Measurements from ENCODE around the gene RETREG3. TPM values are rescaled to one million over a fixed set of nuclear protein-coding genes. Genes with fewer than 3 reads are reported as not detected.

The RETREG3 gene
- total and polyA plus RNA-seq, 4 donors = 16.1 to 62.7 (median 44.5) TPM

DNA sequence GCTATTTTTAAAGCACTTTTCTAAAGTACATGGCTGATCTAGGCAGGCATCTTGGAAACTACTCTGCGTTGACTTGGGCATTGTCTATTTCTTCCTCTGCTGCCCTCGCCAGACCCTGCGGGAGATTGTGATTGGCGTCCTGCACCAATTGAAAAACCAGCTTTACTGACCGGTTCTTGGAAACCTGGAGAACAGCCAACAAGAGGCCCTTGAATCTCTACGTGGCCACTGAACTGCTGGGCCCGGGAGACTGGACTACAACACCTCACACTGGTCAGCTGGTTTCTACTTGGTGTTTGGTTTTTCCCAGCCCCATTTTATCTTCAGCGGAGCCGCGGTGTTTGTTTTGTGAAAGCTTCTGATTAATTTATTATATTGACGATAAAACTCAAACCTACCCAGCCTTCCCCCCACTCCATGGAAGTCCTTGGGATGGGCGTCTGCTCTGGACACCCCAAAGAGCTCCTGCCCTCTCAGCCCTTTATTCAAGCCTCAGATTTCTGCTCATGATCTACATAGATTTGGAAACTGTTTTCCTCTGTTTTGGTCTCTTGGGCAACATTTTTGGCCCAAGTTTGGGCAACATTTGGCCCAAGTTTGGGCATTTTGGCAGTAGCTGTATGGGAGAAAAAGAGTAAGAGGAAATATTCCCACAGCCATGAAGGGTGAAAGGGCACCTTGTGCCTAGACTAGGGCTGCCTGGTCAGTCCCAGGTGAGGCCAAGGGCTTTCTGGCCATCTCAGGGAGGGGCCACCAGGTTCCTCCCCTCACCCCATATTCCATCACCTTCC is 37.5 kb downstream of the RETREG3 start:
- H3K4me3 ChIP-seq = no peak overlapping the region
- no peaks in the 10 kb centered on the region for H3K27me3 ChIP-seq (ENCODE audit: control insufficient read depth in 3 of 3, insufficient read depth in 3 of 3, low read length in 2 of 3)
- H3K9me3 ChIP-seq (ENCODE audit: control insufficient read depth in 4 of 4, insufficient read depth in 3 of 4, low read length in 3 of 4) = no peaks in the 10 kb centered on the region
- ATAC-seq (ENCODE audit: insufficient read depth, low FRiP score) (no peak), DNase-seq (no peak)
- no peak overlapping the region for H3K9ac ChIP-seq (ENCODE audit: insufficient read depth in 1 of 2, low read length in 2 of 2)
- H3K36me3 ChIP-seq (ENCODE audit: control insufficient read depth in 4 of 4, insufficient read depth in 4 of 4, low read length in 4 of 4) = peaks cover 27 to 53% (median 42%) of the 10 kb centered on the region in 4 donors
- WGBS, 2 donors = 67 to 89% methylated on average over 12 of the region's 12 CpGs
- TF ChIP-seq, protein P1, sequence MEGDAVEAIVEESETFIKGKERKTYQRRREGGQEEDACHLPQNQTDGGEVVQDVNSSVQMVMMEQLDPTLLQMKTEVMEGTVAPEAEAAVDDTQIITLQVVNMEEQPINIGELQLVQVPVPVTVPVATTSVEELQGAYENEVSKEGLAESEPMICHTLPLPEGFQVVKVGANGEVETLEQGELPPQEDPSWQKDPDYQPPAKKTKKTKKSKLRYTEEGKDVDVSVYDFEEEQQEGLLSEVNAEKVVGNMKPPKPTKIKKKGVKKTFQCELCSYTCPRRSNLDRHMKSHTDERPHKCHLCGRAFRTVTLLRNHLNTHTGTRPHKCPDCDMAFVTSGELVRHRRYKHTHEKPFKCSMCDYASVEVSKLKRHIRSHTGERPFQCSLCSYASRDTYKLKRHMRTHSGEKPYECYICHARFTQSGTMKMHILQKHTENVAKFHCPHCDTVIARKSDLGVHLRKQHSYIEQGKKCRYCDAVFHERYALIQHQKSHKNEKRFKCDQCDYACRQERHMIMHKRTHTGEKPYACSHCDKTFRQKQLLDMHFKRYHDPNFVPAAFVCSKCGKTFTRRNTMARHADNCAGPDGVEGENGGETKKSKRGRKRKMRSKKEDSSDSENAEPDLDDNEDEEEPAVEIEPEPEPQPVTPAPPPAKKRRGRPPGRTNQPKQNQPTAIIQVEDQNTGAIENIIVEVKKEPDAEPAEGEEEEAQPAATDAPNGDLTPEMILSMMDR (IDR thresholded peaks at IDR 0.05; ENCODE audit: control extremely low read depth, extremely low read depth) = no peak
- peak overlapping the region in 1 of 2 donors; percentile 20 for H3K27ac ChIP-seq (ENCODE audit: low read depth in 1 of 2, low read length in 1 of 2)
- peaks cover 0 to 17% (median 2%) of the 10 kb centered on the region in 5 donors for H3K4me1 ChIP-seq (ENCODE audit: control insufficient read depth in 5 of 5, insufficient read depth in 5 of 5, low read length in 5 of 5)

DNA sequence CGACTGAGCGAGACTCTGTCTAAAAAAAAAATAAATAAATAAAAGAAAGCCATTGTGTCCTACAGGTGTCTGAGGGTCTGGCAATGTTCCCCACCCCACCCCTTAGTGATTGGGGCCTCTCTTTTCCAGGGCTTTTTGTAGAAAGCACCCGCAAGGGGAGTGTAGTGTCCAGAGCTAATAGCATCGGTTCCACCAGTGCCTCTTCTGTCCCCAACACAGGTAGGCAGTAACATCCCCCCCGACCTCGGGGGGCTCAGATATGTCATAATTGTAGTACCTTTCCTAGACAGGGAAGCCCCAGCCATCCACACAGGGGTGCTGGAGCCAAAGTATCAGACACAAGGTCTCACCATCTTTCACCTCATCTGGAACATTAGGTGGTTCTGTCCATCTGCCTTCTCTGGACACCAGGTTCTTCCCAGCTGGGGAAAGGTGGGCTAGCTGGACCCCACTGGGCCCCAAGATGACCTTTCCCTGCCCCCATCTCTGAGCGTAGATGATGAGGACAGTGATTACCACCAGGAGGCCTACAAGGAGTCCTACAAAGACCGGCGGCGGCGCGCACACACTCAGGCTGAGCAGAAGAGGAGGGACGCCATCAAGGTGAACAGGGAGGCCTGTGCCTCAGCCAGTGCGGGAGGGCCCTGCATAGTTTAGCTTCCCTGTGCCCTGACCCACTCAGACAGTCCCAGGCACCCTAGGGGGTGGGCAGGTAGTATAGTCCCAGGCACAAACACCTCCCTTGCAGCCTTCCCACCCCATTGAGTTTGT is 40.6 kb downstream of the RETREG3 start:
- ATAC-seq (ENCODE audit: insufficient read depth, low FRiP score) (no peak), DNase-seq (no peak)
- Histone ChIP-seq H3K27me3 (ENCODE audit: control insufficient read depth in 3 of 3, insufficient read depth in 3 of 3, low read length in 2 of 3) (no peaks in the 10 kb centered on the region), H3K4me1 (ENCODE audit: control insufficient read depth in 5 of 5, insufficient read depth in 5 of 5, low read length in 5 of 5) (peaks cover 0 to 19% (median 10%) of the 10 kb centered on the region in 5 donors), H3K27ac (ENCODE audit: low read depth in 1 of 2, low read length in 1 of 2) (peak overlapping the region in 1 of 2 donors; percentile 9), H3K9ac (ENCODE audit: insufficient read depth in 1 of 2, low read length in 2 of 2) (no peak overlapping the region), H3K36me3 (ENCODE audit: control insufficient read depth in 4 of 4, insufficient read depth in 4 of 4, low read length in 4 of 4) (peaks cover 23 to 58% (median 55%) of the 10 kb centered on the region in 4 donors), H3K4me3 (no peak overlapping the region), H3K9me3 (ENCODE audit: control insufficient read depth in 4 of 4, insufficient read depth in 3 of 4, low read length in 3 of 4) (no peaks in the 10 kb centered on the region)
- TF ChIP-seq, protein P1 (IDR thresholded peaks at IDR 0.05; ENCODE audit: control extremely low read depth, extremely low read depth) = no peak
- WGBS, 2 donors = 87 to 92% methylated on average over 14 of the region's 14 CpGs

DNA sequence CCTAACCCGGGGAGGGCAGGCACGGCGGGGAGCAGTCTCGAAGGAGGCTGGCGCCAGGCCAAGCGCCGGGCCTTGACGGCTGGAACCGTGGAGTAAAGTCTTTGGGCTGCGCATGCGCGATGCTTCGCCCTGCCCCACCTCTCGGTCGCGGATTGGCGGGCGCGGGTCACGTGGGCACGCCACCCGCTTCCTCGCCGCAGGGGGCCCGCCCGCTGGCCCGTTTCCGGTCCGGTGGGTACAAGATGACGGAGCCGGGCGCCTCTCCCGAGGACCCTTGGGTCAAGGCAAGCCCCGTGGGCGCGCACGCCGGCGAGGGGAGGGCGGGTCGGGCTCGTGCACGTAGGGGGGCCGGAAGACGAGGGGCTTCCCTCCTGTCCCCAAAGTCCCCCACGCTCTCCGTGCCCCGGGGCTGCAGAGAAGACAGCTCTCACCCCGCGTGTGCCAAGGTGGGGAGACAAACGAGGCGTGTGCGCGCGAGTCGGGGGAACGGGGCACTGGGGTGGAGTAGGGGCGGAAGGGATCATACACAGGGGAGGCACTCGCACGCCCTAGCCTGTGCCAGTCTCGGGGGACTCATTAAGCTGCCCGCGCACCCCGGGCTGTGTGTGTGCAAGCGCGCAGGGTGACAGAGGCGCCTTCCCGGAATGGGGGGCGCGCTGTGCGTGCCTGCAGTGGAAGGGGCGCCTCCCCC is 42.1 kb downstream of the RETREG3 start, which contains the start of gene MLX:
TSS of gene MLX (plus strand) at position 218 of the 691 bp plus-strand sequence. CDS start at position 243, 25 bp downstream.
- Histone ChIP-seq H3K4me1 (ENCODE audit: control insufficient read depth in 5 of 5, insufficient read depth in 5 of 5, low read length in 5 of 5) (peaks cover 3 to 31% (median 18%) of the 10 kb centered on the region in 5 donors), H3K27ac (ENCODE audit: low read depth in 1 of 2, low read length in 1 of 2) (peak within 1 kb of the TSS; percentile 95 to 97), H3K36me3 (ENCODE audit: control insufficient read depth in 4 of 4, insufficient read depth in 4 of 4, low read length in 4 of 4) (peaks cover 13 to 48% (median 43%) of the 10 kb centered on the region in 4 donors), H3K4me3 (peak within 1 kb of the TSS; percentile 79), H3K9me3 (ENCODE audit: control insufficient read depth in 4 of 4, insufficient read depth in 3 of 4, low read length in 3 of 4) (no peaks in the 10 kb centered on the region), H3K27me3 (ENCODE audit: control insufficient read depth in 3 of 3, insufficient read depth in 3 of 3, low read length in 2 of 3) (no peaks in the 10 kb centered on the region), H3K9ac (ENCODE audit: insufficient read depth in 1 of 2, low read length in 2 of 2) (peak within 1 kb of the TSS; percentile 53 to 69)
- WGBS, 2 donors = 0% methylated on average over 59 to 72 of the region's 72 CpGs
- TF ChIP-seq, protein P1 (IDR thresholded peaks at IDR 0.05; ENCODE audit: control extremely low read depth, extremely low read depth) = no peak
- ATAC-seq (ENCODE audit: insufficient read depth, low FRiP score) (peak; percentile 82), DNase-seq (peak; percentile 93 to 94 (median 94))
